ENCODE data around the gene KCNK17. TPM values are rescaled to one million over a fixed set of nuclear protein-coding genes. Genes with fewer than 3 reads are reported as not detected.

KCNK17 gene
- total RNA-seq, 6 experiments from 2014 or later: not detected

GRCh38 chr6:39274471-39274870, 39.7 kb downstream of the KCNK17 start:
- Mint-ChIP-seq H3K4me3 (no peak overlapping the region), H3K9me3 (peaks cover 40% of the 10 kb centered on the region), H3K27me3 (ENCODE audit: insufficient read depth) (peaks cover 7% of the 10 kb centered on the region), H3K27ac (no peak overlapping the region), H3K4me1 (ENCODE audit: low read depth) (no peaks in the 10 kb centered on the region), H3K36me3 (ENCODE audit: low read depth) (no peaks in the 10 kb centered on the region)
- TF ChIP-seq CTCF (IDR thresholded peaks at IDR 0.05): no peak
- no peak for DNase-seq

DNA sequence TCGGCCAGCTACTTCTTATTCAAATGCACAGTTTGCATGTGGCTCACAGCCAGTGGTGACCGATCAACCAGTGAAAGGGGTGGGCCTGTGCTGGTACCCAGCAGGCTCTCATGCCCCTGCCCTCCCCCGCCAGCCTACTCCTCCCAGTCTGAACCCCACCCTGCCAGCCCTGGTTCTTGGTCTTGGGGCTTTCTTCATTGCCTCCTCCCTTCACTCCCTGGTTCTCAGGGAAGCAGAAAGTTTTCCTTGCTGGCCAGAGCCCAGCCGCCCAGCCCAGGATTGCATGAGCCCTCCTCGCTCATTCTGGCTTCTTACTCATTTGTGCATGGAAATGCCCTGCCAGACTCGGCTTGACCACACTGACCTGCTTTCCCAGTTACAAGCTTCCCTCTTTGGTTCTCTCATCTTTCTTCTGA, 40.8 kb downstream of the KCNK17 start:
- no peak for DNase-seq
- TF ChIP-seq CTCF (IDR thresholded peaks at IDR 0.05): no peak
- Mint-ChIP-seq H3K4me1 (ENCODE audit: low read depth) (no peaks in the 10 kb centered on the region), H3K27ac (no peak overlapping the region), H3K36me3 (ENCODE audit: low read depth) (no peaks in the 10 kb centered on the region), H3K9me3 (peaks cover 40% of the 10 kb centered on the region), H3K4me3 (no peak overlapping the region), H3K27me3 (ENCODE audit: insufficient read depth) (peaks cover 7% of the 10 kb centered on the region)

GRCh38 chr6:39269961-39270360, 44.3 kb downstream of the KCNK17 start:
- Mint-ChIP-seq H3K27ac (no peak overlapping the region), H3K27me3 (ENCODE audit: insufficient read depth) (peaks cover 7% of the 10 kb centered on the region), H3K36me3 (ENCODE audit: low read depth) (no peaks in the 10 kb centered on the region)

DNA sequence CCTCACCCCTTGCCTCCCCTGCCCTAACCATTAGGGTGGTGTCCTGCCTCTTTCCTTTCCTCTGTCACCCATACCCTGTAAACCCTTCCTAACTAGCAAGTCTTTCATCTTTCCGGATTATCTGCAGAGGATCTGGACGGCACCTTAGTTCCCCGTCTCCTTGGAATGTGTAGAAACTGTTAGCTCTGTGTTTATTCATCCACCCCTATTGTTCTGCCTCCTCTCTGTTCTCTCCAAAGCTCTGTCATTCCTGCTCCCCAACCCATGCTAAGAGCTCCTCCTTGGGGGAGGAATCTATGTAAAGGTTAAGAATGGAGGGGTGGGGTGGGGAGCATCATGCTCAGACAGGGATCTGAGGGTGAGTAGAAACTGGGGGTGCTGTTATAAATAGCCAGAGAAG, 45.5 kb downstream of the KCNK17 start:
- Mint-ChIP-seq H3K36me3 (ENCODE audit: low read depth) (no peaks in the 10 kb centered on the region), H3K4me3 (no peak overlapping the region), H3K27me3 (ENCODE audit: insufficient read depth) (peaks cover 7% of the 10 kb centered on the region), H3K27ac (no peak overlapping the region), H3K4me1 (ENCODE audit: low read depth) (no peaks in the 10 kb centered on the region), H3K9me3 (peaks cover 48% of the 10 kb centered on the region)
- no peak for DNase-seq
- no peak for TF ChIP-seq CTCF (IDR thresholded peaks at IDR 0.05)

More at GRCh38 chr6:39269961-39270360, 44.3 kb downstream of the KCNK17 start:
- peaks cover 46% of the 10 kb centered on the region for H3K9me3 Mint-ChIP-seq
- H3K4me1 Mint-ChIP-seq (ENCODE audit: low read depth): no peaks in the 10 kb centered on the region
- no peak for DNase-seq
- TF ChIP-seq CTCF (IDR thresholded peaks at IDR 0.05): no peak
- H3K4me3 Mint-ChIP-seq: no peak overlapping the region

DNA sequence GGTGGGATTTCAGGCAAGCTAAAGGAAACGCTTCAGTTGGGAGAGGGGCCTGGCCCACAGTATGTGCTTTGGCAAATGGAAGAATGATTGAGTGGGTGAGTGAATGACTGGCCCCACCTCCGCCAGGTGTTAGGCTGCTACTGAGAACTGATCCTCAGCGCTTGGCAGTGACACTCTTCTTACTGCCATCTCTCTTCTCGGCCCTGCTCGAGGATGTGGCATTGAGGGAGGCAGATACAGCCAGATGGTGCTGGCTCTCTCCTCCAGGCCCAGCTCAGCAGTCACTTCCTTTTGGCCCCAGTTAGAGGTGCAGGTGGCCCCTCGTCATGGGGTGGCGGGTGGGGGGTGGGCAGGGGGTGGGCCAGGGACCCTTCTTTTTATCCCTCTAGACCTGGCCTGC, 46.0 kb downstream of the KCNK17 start:
- Mint-ChIP-seq H3K27me3 (ENCODE audit: insufficient read depth) (peaks cover 3% of the 10 kb centered on the region), H3K27ac (no peak overlapping the region), H3K9me3 (peaks cover 45% of the 10 kb centered on the region), H3K4me3 (no peak overlapping the region), H3K36me3 (ENCODE audit: low read depth) (no peaks in the 10 kb centered on the region), H3K4me1 (ENCODE audit: low read depth) (no peaks in the 10 kb centered on the region)
- no peak for DNase-seq
- no peak for TF ChIP-seq CTCF (IDR thresholded peaks at IDR 0.05)

DNA sequence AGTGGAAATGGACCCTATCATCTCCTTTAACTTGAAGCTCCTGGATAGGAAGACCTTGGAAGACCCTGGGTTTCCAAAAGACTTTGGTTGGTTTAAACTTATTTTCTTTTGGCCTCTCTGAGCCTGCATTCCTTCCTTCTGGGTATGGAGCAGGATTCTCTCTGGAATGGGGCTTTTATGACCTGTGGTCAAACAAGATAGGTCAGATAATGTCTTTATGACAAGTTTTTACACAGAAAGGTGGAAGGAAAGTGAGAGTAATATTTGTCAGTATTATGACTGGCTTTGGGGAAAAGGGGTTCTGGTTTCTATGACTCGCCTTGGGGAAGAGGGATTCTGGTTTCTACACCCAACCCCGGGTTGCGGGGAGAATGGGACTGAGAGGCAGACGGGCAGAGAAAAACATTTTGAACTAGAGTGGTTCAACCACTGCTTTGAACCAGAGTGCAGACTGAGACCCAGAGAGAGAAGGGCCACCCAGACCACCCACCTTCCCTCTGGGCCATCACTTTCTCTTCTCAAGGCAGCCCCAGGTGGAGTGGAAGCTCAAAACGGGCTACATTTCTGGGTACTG, 47.4 kb downstream of the KCNK17 start:
- no peaks in the 10 kb centered on the region for H3K4me1 Mint-ChIP-seq (ENCODE audit: low read depth)
- peaks cover 36% of the 10 kb centered on the region for H3K9me3 Mint-ChIP-seq
- DNase-seq: no peak
- peaks cover 3% of the 10 kb centered on the region for H3K27me3 Mint-ChIP-seq (ENCODE audit: insufficient read depth)
- TF ChIP-seq CTCF (IDR thresholded peaks at IDR 0.05): no peak
- H3K4me3 Mint-ChIP-seq: no peak overlapping the region
- no peak overlapping the region for H3K27ac Mint-ChIP-seq
- H3K36me3 Mint-ChIP-seq (ENCODE audit: low read depth): no peaks in the 10 kb centered on the region

Measured in HFFc6 (cell line).